SK-N-SH treated with all-trans-retinoic acid at 6 μM for 48 hours (cell line): ENCODE data around the gene YPEL2.

Experiments
- ATAC-seq: fragments of 200-7000 bp; cut with Tn5 transposase; 3 replicates; pipeline ENCODE4 v1.9.1; 2020; ENCODE audit warnings: mild to moderate bottlenecking, moderate library complexity
- ARNTL ChIP-seq: fragments of 450-650 bp; formaldehyde crosslinking; IDR thresholded peaks from 2 replicates; pipeline ENCODE4 v1.5.0; 2020; ENCODE audit warnings: low read depth, mild to moderate bottlenecking, moderate library complexity, borderline replicate concordance
- BACH2 ChIP-seq: fragments of 250-450 bp; sonication (Bioruptor Pico); IDR thresholded peaks from 2 replicates; pipeline ENCODE4 v1.9.0; 2021; ENCODE audit warnings: mild to moderate bottlenecking, borderline replicate concordance
- CSDC2 ChIP-seq: fragments of 250-450 bp; sonication (Bioruptor Pico); IDR thresholded peaks from 2 replicates; pipeline ENCODE4 v1.5.0; 2020; ENCODE audit warnings: mild to moderate bottlenecking, moderate library complexity
- GLIS3 ChIP-seq: fragments of 250-450 bp; sonication (Bioruptor Pico); IDR thresholded peaks from 2 replicates; pipeline ENCODE4 v1.5.0; 2020; ENCODE audit warnings: mild to moderate bottlenecking, moderate library complexity
- ISL1 ChIP-seq: fragments of 250-450 bp; sonication (Bioruptor Pico); IDR thresholded peaks from 2 replicates; pipeline ENCODE4 v2.1.2; 2022; ENCODE audit warnings: mild to moderate bottlenecking, moderate library complexity
- OSR1 ChIP-seq: fragments of 250-450 bp; sonication (Bioruptor Pico); IDR thresholded peaks from 2 replicates; pipeline ENCODE4 v1.8.0; 2022; ENCODE audit warnings: moderate library complexity, mild to moderate bottlenecking, inconsistent platforms
- PPARA ChIP-seq: fragments of 250-450 bp; sonication (Bioruptor Pico); IDR thresholded peaks from 2 replicates; pipeline ENCODE4 v1.5.0; 2020; ENCODE audit warnings: mild to moderate bottlenecking, borderline replicate concordance
- RARB ChIP-seq: fragments of 250-450 bp; sonication (Bioruptor Pico); IDR thresholded peaks from 2 replicates; pipeline ENCODE4 v1.8.0; 2021; ENCODE audit warnings: mild to moderate bottlenecking, moderate library complexity
- SNAI2 ChIP-seq: fragments of 250-450 bp; sonication (Bioruptor Pico); IDR thresholded peaks from 2 replicates; pipeline ENCODE4 v1.5.0; 2020; ENCODE audit warnings: mild to moderate bottlenecking, moderate library complexity
- TCF4 ChIP-seq: fragments of 250-450 bp; sonication (Bioruptor Pico); IDR thresholded peaks from 2 replicates; pipeline ENCODE4 v1.8.0; 2021; ENCODE audit warnings: mild to moderate bottlenecking, moderate library complexity, borderline replicate concordance
- ZC3H10 ChIP-seq: fragments of 250-450 bp; sonication (Bioruptor Pico); IDR thresholded peaks from 2 replicates; pipeline ENCODE4 v1.5.1; 2021; ENCODE audit warnings: mild to moderate bottlenecking, moderate library complexity
- ZFP3 ChIP-seq: fragments of 250-450 bp; sonication (Bioruptor Pico); IDR thresholded peaks from 2 replicates; pipeline ENCODE4 v1.5.0; 2020; ENCODE audit warnings: mild to moderate bottlenecking, moderate library complexity
- ZNF565 ChIP-seq: fragments of 450-650 bp; formaldehyde crosslinking; conservative IDR thresholded peaks from 2 replicates; pipeline ENCODE4 v1.5.0; 2020; ENCODE audit warnings: low read depth, mild to moderate bottlenecking, moderate library complexity
- ZNF70 ChIP-seq: fragments of 450-650 bp; formaldehyde crosslinking; IDR thresholded peaks from 2 replicates; pipeline ENCODE4 v1.5.0; 2020; ENCODE audit warnings: mild to moderate bottlenecking, moderate library complexity
- ZNF8 ChIP-seq: fragments of 450-650 bp; formaldehyde crosslinking; IDR thresholded peaks from 2 replicates; pipeline ENCODE4 v1.5.0; 2020; ENCODE audit warnings: mild to moderate bottlenecking, moderate library complexity
- TF ChIP-seq, protein P1 (sequence below): fragments of 250-450 bp; sonication (Bioruptor Pico); IDR thresholded peaks from 2 replicates; pipeline ENCODE4 v1.5.1; 2020; ENCODE audit warnings: low read depth, mild to moderate bottlenecking, moderate library complexity
- TF ChIP-seq, protein P2 (sequence below): fragments of 250-450 bp; sonication (Bioruptor Pico); IDR thresholded peaks from 2 replicates; pipeline ENCODE4 v1.8.0; 2021; ENCODE audit warnings: low read depth, mild to moderate bottlenecking, moderate library complexity, borderline replicate concordance
- TF ChIP-seq, protein P3 (sequence below): fragments of 250-450 bp; sonication (Bioruptor Pico); IDR thresholded peaks from 2 replicates; pipeline ENCODE4 v1.5.0; 2020; ENCODE audit warnings: mild to moderate bottlenecking, moderate library complexity
- TF ChIP-seq, protein P4 (sequence below): fragments of 250-450 bp; sonication (Bioruptor Pico); IDR thresholded peaks from 2 replicates; pipeline ENCODE4 v1.8.0; 2020; ENCODE audit warnings: mild to moderate bottlenecking, moderate library complexity, borderline replicate concordance

Gene YPEL2

DNA sequence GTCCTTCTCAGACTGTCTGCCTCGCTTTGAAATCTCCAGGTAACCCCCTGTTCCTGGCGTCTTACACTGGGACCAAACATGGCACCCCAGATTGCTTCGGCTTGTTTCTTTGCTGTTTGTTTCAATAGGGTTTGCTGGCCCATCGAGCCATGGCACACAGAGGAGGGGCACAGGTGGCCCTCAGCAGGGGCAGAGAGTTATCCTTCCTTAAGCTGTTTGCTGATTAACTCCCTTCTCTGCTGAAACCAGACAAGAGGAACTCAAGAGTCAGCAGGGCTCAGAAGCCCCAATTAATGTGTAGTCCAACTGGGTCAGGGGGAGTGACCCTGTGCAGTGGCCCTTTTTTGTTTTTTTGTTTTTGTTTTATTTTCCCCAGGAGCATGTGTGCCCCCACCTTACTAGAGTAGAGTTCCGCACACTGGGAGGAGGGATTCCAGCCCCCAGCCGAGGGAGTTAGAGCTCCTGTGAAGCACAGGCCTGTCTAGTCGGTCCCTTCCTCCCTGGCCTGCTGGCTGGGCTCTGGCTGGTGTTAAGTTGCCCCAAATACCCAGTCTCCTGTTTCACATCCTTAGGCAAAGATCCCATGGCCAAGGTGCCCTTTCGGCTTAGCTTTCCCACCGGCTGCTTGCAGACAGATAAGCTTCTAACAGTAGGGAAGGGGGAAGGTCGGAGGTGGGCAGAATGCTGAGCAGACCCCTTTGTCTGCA lies 39.3 kb downstream of the YPEL2 start:
- no peak for ATAC-seq
- no peak for TF ChIP-seq SNAI2 (CRISPR knock-in tag)
- TF ChIP-seq ZFP3 (CRISPR knock-in tag): no peak
- no peak for TF ChIP-seq BACH2
- TF ChIP-seq ISL1 (CRISPR knock-in tag): no peak
- no peak for TF ChIP-seq OSR1 (CRISPR knock-in tag)
- no peak for TF ChIP-seq ZNF8 (CRISPR knock-in tag)
- TF ChIP-seq, protein P1, sequence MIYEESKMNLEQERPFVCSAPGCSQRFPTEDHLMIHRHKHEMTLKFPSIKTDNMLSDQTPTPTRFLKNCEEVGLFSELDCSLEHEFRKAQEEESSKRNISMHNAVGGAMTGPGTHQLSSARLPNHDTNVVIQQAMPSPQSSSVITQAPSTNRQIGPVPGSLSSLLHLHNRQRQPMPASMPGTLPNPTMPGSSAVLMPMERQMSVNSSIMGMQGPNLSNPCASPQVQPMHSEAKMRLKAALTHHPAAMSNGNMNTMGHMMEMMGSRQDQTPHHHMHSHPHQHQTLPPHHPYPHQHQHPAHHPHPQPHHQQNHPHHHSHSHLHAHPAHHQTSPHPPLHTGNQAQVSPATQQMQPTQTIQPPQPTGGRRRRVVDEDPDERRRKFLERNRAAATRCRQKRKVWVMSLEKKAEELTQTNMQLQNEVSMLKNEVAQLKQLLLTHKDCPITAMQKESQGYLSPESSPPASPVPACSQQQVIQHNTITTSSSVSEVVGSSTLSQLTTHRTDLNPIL: no peak
- no peak for TF ChIP-seq ZNF565 (CRISPR knock-in tag)
- TF ChIP-seq TCF4 (CRISPR knock-in tag): no peak
- TF ChIP-seq, protein P2, sequence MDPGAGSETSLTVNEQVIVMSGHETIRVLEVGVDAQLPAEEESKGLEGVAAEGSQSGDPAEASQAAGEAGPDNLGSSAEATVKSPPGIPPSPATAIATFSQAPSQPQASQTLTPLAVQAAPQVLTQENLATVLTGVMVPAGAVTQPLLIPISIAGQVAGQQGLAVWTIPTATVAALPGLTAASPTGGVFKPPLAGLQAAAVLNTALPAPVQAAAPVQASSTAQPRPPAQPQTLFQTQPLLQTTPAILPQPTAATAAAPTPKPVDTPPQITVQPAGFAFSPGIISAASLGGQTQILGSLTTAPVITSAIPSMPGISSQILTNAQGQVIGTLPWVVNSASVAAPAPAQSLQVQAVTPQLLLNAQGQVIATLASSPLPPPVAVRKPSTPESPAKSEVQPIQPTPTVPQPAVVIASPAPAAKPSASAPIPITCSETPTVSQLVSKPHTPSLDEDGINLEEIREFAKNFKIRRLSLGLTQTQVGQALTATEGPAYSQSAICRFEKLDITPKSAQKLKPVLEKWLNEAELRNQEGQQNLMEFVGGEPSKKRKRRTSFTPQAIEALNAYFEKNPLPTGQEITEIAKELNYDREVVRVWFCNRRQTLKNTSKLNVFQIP (CRISPR knock-in tag): no peak
- TF ChIP-seq CSDC2 (CRISPR knock-in tag): no peak
- TF ChIP-seq ZNF70: no peak

DNA sequence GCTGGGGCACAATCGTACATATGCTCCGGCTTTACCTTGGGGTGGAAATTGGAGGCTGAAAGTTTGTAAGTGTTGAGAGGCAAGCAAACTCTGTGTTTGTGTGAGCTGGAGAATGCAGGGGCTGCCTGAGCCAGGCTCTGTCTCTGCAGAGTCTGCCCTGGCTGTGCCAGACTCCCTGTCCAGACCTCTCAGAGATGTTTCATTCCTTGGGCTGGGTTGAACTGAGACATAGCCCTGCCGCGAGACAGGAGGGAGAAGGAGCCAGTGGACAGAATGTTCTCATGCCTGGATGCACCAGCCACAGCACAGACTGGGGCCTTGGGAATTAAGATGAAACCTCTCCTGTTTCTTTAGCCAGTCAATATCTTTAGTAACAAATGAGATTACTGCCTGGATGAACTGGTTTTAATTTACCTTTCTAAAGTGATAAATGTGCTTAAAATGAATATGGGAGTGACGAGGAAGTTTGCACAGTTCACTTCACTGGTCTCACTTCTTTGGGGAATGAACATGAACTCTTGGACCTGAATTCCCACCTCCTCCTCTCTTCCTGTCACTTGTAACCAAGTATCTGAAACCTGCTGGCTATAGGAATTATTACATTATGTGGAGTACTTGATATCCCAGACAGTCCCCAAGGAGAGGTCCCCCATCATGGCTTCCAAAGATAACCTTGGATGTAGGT lies 40.1 kb downstream of the YPEL2 start:
- ATAC-seq: peak; percentile 58
- TF ChIP-seq ZC3H10: no peak
- TF ChIP-seq ARNTL (CRISPR knock-in tag): no peak
- TF ChIP-seq, protein P1: no peak
- TF ChIP-seq, protein P3, sequence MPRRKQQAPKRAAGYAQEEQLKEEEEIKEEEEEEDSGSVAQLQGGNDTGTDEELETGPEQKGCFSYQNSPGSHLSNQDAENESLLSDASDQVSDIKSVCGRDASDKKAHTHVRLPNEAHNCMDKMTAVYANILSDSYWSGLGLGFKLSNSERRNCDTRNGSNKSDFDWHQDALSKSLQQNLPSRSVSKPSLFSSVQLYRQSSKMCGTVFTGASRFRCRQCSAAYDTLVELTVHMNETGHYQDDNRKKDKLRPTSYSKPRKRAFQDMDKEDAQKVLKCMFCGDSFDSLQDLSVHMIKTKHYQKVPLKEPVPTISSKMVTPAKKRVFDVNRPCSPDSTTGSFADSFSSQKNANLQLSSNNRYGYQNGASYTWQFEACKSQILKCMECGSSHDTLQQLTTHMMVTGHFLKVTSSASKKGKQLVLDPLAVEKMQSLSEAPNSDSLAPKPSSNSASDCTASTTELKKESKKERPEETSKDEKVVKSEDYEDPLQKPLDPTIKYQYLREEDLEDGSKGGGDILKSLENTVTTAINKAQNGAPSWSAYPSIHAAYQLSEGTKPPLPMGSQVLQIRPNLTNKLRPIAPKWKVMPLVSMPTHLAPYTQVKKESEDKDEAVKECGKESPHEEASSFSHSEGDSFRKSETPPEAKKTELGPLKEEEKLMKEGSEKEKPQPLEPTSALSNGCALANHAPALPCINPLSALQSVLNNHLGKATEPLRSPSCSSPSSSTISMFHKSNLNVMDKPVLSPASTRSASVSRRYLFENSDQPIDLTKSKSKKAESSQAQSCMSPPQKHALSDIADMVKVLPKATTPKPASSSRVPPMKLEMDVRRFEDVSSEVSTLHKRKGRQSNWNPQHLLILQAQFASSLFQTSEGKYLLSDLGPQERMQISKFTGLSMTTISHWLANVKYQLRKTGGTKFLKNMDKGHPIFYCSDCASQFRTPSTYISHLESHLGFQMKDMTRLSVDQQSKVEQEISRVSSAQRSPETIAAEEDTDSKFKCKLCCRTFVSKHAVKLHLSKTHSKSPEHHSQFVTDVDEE (CRISPR knock-in tag): no peak
- no peak for TF ChIP-seq SNAI2 (CRISPR knock-in tag)
- no peak for TF ChIP-seq GLIS3
- TF ChIP-seq, protein P2 (CRISPR knock-in tag): no peak
- TF ChIP-seq RARB (CRISPR knock-in tag): no peak
- TF ChIP-seq, protein P4, sequence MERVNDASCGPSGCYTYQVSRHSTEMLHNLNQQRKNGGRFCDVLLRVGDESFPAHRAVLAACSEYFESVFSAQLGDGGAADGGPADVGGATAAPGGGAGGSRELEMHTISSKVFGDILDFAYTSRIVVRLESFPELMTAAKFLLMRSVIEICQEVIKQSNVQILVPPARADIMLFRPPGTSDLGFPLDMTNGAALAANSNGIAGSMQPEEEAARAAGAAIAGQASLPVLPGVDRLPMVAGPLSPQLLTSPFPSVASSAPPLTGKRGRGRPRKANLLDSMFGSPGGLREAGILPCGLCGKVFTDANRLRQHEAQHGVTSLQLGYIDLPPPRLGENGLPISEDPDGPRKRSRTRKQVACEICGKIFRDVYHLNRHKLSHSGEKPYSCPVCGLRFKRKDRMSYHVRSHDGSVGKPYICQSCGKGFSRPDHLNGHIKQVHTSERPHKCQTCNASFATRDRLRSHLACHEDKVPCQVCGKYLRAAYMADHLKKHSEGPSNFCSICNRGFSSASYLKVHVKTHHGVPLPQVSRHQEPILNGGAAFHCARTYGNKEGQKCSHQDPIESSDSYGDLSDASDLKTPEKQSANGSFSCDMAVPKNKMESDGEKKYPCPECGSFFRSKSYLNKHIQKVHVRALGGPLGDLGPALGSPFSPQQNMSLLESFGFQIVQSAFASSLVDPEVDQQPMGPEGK (CRISPR knock-in tag): no peak
- TF ChIP-seq PPARA (CRISPR knock-in tag): no peak
